Activated T-cell treated with anti-CD3 and anti-CD28 coated beads for 48 hours (primary cell): ENCODE data around the gene MVB12B.
"Not testable (repeated sequence)": the region's sequence is repeated elsewhere in the genome, so short reads cannot be mapped to it uniquely, and the experiment has no call there.

Experiments used
- DNase-seq: peaks from one replicate; pipeline ENCODE4 v3.0.0-alpha.2; 2020; ENCODE audit warnings: low read depth

MVB12B gene

GRCh38 chr9:126536841-126537465 is 210.3 kb downstream of the MVB12B start:
- no peak for DNase-seq

- DNase-seq, result no peak
Measured at GRCh38 chr9:126538550-126538949, 211.9 kb downstream of the MVB12B start.

- not testable (repeated sequence) for DNase-seq
Measured at GRCh38 chr9:126540398-126540797, 213.8 kb downstream of the MVB12B start.

GRCh38 chr9:126543490-126543889 is 216.9 kb downstream of the MVB12B start:
- DNase-seq, result no peak

- no peak for DNase-seq
Measured at GRCh38 chr9:126545106-126545505, 218.5 kb downstream of the MVB12B start.

GRCh38 chr9:126546036-126546435 is 219.4 kb downstream of the MVB12B start:
- no peak for DNase-seq

GRCh38 chr9:126548312-126548711 is 221.7 kb downstream of the MVB12B start:
- DNase-seq, result no peak

GRCh38 chr9:126549246-126550006 is 222.8 kb downstream of the MVB12B start:
- DNase-seq, result no peak

GRCh38 chr9:126550891-126551351 is 224.3 kb downstream of the MVB12B start:
- DNase-seq, result no peak

- no peak for DNase-seq
Measured at GRCh38 chr9:126551812-126552211, 225.2 kb downstream of the MVB12B start.

GRCh38 chr9:126554292-126554691 is 227.7 kb downstream of the MVB12B start:
- no peak for DNase-seq

- not testable (repeated sequence) for DNase-seq
Measured at GRCh38 chr9:126555421-126555820, 228.8 kb downstream of the MVB12B start.
